C4-2B (cell line): ENCODE measurements around the gene FAM193A.

Experiments
- ZFX ChIP-seq: fragments of 450-650 bp; IDR thresholded peaks from 2 replicates; pipeline ENCODE4 v1.6.1; 2017
- TF ChIP-seq, protein P1 (sequence below): fragments of 450-650 bp; conservative IDR thresholded peaks from 2 replicates; pipeline ENCODE4 v1.5.1; 2017; ENCODE audit warnings: mild to moderate bottlenecking

DNA sequence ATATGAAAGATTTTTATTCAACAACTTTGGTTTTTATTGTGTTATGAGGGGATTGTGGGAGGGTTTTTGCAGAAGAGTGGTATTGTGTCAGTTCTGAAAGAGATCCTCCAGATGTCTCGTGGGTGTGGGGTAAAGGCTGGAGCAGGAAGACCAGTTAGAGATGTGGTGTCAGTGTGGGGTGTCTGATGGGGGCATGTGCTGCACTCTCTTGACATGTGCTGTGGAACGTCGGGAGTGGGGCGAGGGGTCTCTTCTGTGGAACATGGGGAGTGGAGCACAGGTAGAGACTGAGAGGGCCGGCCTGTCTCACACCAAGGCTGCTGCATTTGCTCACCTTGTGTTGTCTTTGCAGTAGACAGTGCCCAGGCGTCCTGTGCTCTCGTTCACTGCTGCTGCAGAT, 37.6 kb downstream of the FAM193A start:
- TF ChIP-seq, protein P1, sequence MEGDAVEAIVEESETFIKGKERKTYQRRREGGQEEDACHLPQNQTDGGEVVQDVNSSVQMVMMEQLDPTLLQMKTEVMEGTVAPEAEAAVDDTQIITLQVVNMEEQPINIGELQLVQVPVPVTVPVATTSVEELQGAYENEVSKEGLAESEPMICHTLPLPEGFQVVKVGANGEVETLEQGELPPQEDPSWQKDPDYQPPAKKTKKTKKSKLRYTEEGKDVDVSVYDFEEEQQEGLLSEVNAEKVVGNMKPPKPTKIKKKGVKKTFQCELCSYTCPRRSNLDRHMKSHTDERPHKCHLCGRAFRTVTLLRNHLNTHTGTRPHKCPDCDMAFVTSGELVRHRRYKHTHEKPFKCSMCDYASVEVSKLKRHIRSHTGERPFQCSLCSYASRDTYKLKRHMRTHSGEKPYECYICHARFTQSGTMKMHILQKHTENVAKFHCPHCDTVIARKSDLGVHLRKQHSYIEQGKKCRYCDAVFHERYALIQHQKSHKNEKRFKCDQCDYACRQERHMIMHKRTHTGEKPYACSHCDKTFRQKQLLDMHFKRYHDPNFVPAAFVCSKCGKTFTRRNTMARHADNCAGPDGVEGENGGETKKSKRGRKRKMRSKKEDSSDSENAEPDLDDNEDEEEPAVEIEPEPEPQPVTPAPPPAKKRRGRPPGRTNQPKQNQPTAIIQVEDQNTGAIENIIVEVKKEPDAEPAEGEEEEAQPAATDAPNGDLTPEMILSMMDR = no peak
- no peak for TF ChIP-seq ZFX
